NB4 (cell line): Measurements from ENCODE around the gene LMNA.

ENCODE experiments used
- MYC ChIP-seq: IDR thresholded peaks from 2 replicates; pipeline ENCODE4 v1.6.1; 2011; ENCODE audit warnings: low read depth, low read length
- POLR2A ChIP-seq: IDR thresholded peaks from 2 replicates; pipeline ENCODE4 v1.6.1; 2011; ENCODE audit warnings: mild to moderate bottlenecking; ENCODE audit not compliant: insufficient read length; ENCODE audit errors: extremely low read depth
- TF ChIP-seq, protein P1 (sequence below): IDR thresholded peaks from one replicate; pipeline ENCODE4 v1.5.1; 2012; ENCODE audit warnings: low read depth, low read length
- TF ChIP-seq, protein P2 (sequence below): IDR thresholded peaks from 2 replicates; pipeline ENCODE4 v1.6.1; 2011; ENCODE audit warnings: low read depth, low read length

DNA sequence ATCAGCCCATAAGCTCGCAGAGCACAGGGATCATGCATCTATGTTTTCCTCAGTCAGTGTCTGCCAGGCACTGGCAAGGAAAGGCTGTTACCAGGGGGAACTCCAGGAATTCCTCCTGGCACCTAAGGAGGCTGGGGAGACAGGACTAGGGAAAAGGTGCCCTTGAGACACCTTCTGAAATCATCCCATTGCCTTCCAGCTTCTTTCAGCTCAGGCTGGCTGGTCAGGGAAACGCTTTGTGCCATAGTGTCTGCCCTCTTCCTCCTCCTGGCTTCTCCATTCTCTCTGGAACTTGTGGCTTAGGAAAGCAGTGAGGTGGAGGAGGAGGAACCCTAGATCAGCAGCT lies 13.8 kb downstream of the LMNA start:
- TF ChIP-seq, protein P1, sequence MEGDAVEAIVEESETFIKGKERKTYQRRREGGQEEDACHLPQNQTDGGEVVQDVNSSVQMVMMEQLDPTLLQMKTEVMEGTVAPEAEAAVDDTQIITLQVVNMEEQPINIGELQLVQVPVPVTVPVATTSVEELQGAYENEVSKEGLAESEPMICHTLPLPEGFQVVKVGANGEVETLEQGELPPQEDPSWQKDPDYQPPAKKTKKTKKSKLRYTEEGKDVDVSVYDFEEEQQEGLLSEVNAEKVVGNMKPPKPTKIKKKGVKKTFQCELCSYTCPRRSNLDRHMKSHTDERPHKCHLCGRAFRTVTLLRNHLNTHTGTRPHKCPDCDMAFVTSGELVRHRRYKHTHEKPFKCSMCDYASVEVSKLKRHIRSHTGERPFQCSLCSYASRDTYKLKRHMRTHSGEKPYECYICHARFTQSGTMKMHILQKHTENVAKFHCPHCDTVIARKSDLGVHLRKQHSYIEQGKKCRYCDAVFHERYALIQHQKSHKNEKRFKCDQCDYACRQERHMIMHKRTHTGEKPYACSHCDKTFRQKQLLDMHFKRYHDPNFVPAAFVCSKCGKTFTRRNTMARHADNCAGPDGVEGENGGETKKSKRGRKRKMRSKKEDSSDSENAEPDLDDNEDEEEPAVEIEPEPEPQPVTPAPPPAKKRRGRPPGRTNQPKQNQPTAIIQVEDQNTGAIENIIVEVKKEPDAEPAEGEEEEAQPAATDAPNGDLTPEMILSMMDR: no peak
- TF ChIP-seq POLR2A (no peak), MYC (no peak)
- TF ChIP-seq, protein P2, sequence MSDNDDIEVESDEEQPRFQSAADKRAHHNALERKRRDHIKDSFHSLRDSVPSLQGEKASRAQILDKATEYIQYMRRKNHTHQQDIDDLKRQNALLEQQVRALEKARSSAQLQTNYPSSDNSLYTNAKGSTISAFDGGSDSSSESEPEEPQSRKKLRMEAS: no peak
